Left ventricle myocardium inferior (tissue), 1 donor: ENCODE data around the gene MAPK13. TPM values are rescaled to one million over a fixed set of nuclear protein-coding genes. Genes with fewer than 3 reads are reported as not detected.
"Not testable (repeated sequence)": the region's sequence is repeated elsewhere in the genome, so short reads cannot be mapped to it uniquely, and the experiment has no call there.

Experiments used
- DNase-seq: peaks from one replicate; pipeline ENCODE4 v3.0.0-alpha.2; 2020
- H3K27ac ChIP-seq: fragments of 200-600 bp; replicated peaks from 2 replicates; pipeline ENCODE4 v1.8.0; 2021
- H3K27me3 ChIP-seq: fragments of 200-600 bp; 2 replicates; pipeline ENCODE4 v1.8.0; 2021; ENCODE audit warnings: low read depth
- H3K36me3 ChIP-seq: fragments of 200-600 bp; 2 replicates; pipeline ENCODE4 v1.8.0; 2021
- H3K4me1 ChIP-seq: fragments of 200-600 bp; 2 replicates; pipeline ENCODE4 v1.8.0; 2021
- H3K4me3 ChIP-seq: fragments of 200-600 bp; 2 replicates; pipeline ENCODE4 v1.8.0; 2021; ENCODE audit warnings: mild to moderate bottlenecking, moderate library complexity
- H3K9me3 ChIP-seq: fragments of 200-600 bp; replicated peaks from 2 replicates; pipeline ENCODE4 v1.8.0; 2021
- intact Hi-C: fragments of 100-400 bp; cut with micrococcal nuclease; formaldehyde crosslinking; loops from one replicate; pipeline ENCODE4 v1.11.0; 2022
- long read RNA-seq: library from polyadenylated mRNA; unstranded; transcript quantifications from one replicate; pipeline ENCODE4 v2.0.0, GENCODE V29; 2021
- total RNA-seq: library from RNA; stranded (reverse); fragmentation: NEBNext Ultra II Directional; extraction: Animal tissue kit (Norgen Biotek cat#: 25700); gene quantifications from one replicate; pipeline ENCODE4 v1.2.1, GENCODE V29; 2021
- TF ChIP-seq, protein P1 (sequence below): fragments of 200-600 bp; IDR thresholded peaks from 2 replicates; pipeline ENCODE4 v1.8.0; 2021; ENCODE audit warnings: antibody characterized with exemption, mild to moderate bottlenecking, borderline replicate concordance
- donor health status: DM: no; HTN: yes; CAD: no; lungs with severe emphysema.

Gene MAPK13
- total RNA-seq: 0.33 TPM
- long read RNA-seq: 0 reads

DNA sequence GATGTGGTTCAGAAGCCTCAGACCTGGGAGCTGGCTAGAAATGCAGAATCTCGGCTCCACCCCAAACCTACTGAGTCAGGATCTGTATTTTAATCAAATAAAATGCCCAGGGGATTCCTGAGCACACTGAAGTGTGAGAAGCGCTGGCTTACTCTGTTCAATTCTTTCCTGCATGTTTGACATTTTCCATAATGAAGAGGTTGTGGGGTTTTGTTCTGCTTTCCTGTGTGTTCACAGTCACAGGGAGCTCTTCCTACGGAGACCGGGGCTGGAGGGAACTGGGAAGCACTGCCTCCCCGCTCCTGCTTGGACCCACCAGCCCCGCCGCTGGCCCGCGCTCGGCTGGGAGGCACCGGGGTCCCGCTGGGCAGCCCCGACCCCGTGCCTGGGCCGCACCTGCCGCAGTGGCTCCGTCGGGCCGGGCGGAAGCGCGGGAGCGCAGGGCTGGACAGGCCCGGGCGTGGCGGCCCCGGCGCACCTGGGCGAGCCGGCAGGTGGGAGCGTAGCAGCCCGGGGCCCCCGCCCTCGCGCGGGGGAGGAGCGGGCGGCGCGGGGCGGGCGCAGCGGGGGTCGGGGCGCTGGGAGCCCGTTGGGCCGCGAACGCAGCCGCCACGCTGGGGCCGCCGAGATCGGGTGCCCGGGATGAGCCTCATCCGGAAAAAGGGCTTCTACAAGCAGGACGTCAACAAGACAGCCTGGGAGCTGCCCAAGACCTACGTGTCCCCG lies at the start of gene MAPK13:
MAPK13 (plus strand) TSS at position 573 of the 726 bp plus-strand sequence; CDS start at position 643, 70 bp downstream.
- Histone ChIP-seq H3K4me3 (peak within 1 kb of the TSS; percentile 57), H3K36me3 (no peaks in the 10 kb centered on the region), H3K27me3 (peaks cover 95% of the 10 kb centered on the region), H3K9me3 (no peaks in the 10 kb centered on the region), H3K27ac (no peak within 1 kb of the TSS), H3K4me1 (peaks cover 23% of the 10 kb centered on the region)
- TF ChIP-seq, protein P1, sequence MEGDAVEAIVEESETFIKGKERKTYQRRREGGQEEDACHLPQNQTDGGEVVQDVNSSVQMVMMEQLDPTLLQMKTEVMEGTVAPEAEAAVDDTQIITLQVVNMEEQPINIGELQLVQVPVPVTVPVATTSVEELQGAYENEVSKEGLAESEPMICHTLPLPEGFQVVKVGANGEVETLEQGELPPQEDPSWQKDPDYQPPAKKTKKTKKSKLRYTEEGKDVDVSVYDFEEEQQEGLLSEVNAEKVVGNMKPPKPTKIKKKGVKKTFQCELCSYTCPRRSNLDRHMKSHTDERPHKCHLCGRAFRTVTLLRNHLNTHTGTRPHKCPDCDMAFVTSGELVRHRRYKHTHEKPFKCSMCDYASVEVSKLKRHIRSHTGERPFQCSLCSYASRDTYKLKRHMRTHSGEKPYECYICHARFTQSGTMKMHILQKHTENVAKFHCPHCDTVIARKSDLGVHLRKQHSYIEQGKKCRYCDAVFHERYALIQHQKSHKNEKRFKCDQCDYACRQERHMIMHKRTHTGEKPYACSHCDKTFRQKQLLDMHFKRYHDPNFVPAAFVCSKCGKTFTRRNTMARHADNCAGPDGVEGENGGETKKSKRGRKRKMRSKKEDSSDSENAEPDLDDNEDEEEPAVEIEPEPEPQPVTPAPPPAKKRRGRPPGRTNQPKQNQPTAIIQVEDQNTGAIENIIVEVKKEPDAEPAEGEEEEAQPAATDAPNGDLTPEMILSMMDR: no peak
- intact Hi-C loops: no loop called here
- no peak for DNase-seq

GRCh38 chr6:36082318-36082717 lies 48.0 kb upstream of the MAPK13 start:
- peaks cover 5% of the 10 kb centered on the region for H3K9me3 ChIP-seq
- H3K4me1 ChIP-seq: no peaks in the 10 kb centered on the region
- DNase-seq: no peak
- no peak overlapping the region for H3K27ac ChIP-seq
- TF ChIP-seq, protein P1: no peak
- no peaks in the 10 kb centered on the region for H3K27me3 ChIP-seq
- H3K36me3 ChIP-seq: peaks cover 70% of the 10 kb centered on the region
- no peak overlapping the region for H3K4me3 ChIP-seq
- intact Hi-C loops: no loop called here

- Histone ChIP-seq H3K4me1 (no peaks in the 10 kb centered on the region), H3K36me3 (peaks cover 58% of the 10 kb centered on the region)
- no peak for DNase-seq
These were observed 46.9 kb upstream of the MAPK13 start for GRCh38 chr6:36083446-36083845.

GRCh38 chr6:36088204-36088603 lies 42.1 kb upstream of the MAPK13 start:
- H3K9me3 ChIP-seq, H3K4me1 ChIP-seq, H3K27me3 ChIP-seq, H3K4me3 ChIP-seq, H3K27ac ChIP-seq, DNase-seq, intact Hi-C loops: not testable (repeated sequence)
- peaks cover 25% of the 10 kb centered on the region for H3K36me3 ChIP-seq

More at GRCh38 chr6:36083446-36083845, 46.9 kb upstream of the MAPK13 start:
- TF ChIP-seq, protein P1: no peak
- no peaks in the 10 kb centered on the region for H3K27me3 ChIP-seq
- intact Hi-C loops: no loop called here
- H3K9me3 ChIP-seq: peaks cover 5% of the 10 kb centered on the region
- no peak overlapping the region for H3K4me3 ChIP-seq
- H3K27ac ChIP-seq: no peak overlapping the region

- no peak overlapping the region for H3K4me3 ChIP-seq
- H3K27ac ChIP-seq: no peak overlapping the region
- DNase-seq: no peak
- no peaks in the 10 kb centered on the region for H3K4me1 ChIP-seq
- peaks cover 17% of the 10 kb centered on the region for H3K36me3 ChIP-seq
- TF ChIP-seq, protein P1: no peak
- intact Hi-C loops: no loop called here
- H3K27me3 ChIP-seq: no peaks in the 10 kb centered on the region
- no peaks in the 10 kb centered on the region for H3K9me3 ChIP-seq
These were observed 41.3 kb upstream of the MAPK13 start for GRCh38 chr6:36089048-36089447.

DNA sequence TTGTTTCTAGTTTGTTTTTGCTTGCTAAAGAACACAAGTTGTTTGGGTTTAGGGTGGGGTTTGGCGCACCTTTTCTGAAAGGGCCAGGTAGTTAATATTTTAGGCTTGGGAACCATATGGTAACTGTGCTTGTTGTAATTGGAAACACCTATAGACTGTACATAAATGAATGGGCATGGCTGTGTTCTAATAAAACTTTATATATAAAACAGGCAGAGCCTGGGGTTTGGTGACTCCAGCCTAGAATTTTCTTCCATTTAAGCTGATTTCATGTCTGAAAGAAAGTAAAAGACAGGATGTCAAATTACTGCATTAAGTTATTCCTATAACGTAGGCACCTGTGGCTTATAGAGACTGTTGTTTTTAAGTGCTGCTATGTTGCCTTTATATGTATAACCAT lies 36.1 kb upstream of the MAPK13 start:
- Histone ChIP-seq H3K9me3 (no peaks in the 10 kb centered on the region), H3K4me1 (peaks cover 20% of the 10 kb centered on the region), H3K27me3 (no peaks in the 10 kb centered on the region), H3K36me3 (peaks cover 16% of the 10 kb centered on the region), H3K27ac (no peak overlapping the region), H3K4me3 (no peak overlapping the region)
- intact Hi-C loops: no loop called here
- TF ChIP-seq, protein P1: no peak
- no peak for DNase-seq
